GM21423 (cell line): ENCODE measurements around the gene ATXN1.

Experiments
- ATAC-seq: cut with Tn5 transposase; IDR thresholded peaks from one replicate; pipeline ENCODE4 v1.9.1; 2021; ENCODE audit warnings: mild to moderate bottlenecking, moderate library complexity; ENCODE audit not compliant: unreplicated experiment

Gene ATXN1

GRCh38 chr6:16747232-16748024 lies 13.8 kb downstream of the ATXN1 start:
- no peak for ATAC-seq

GRCh38 chr6:16746812-16747211 lies 14.4 kb downstream of the ATXN1 start:
- ATAC-seq = no peak

- ATAC-seq = no peak
Observed at GRCh38 chr6:16746401-16746800, 14.9 kb downstream of the ATXN1 start.

- no peak for ATAC-seq
Observed at GRCh38 chr6:16743664-16744210, 17.5 kb downstream of the ATXN1 start.

- ATAC-seq = no peak
Observed at GRCh38 chr6:16742116-16742515, 19.1 kb downstream of the ATXN1 start.

- ATAC-seq = peak; percentile 77
Observed at GRCh38 chr6:16741112-16742016, 19.9 kb downstream of the ATXN1 start.

- no peak for ATAC-seq
Observed at GRCh38 chr6:16740097-16740496, 21.2 kb downstream of the ATXN1 start.

GRCh38 chr6:16739329-16739801 lies 21.9 kb downstream of the ATXN1 start:
- no peak for ATAC-seq

GRCh38 chr6:16737925-16738324 lies 23.3 kb downstream of the ATXN1 start:
- ATAC-seq = no peak

- ATAC-seq = no peak
Observed at GRCh38 chr6:16736856-16737775, 24.1 kb downstream of the ATXN1 start.

- no peak for ATAC-seq
Observed at GRCh38 chr6:16735014-16735413, 26.2 kb downstream of the ATXN1 start.

GRCh38 chr6:16733085-16733484 lies 28.2 kb downstream of the ATXN1 start:
- no peak for ATAC-seq

- ATAC-seq = peak; percentile 96
Observed at GRCh38 chr6:16731478-16732051, 29.7 kb downstream of the ATXN1 start.

GRCh38 chr6:16730738-16731477 lies 30.4 kb downstream of the ATXN1 start:
- no peak for ATAC-seq

- no peak for ATAC-seq
Observed at GRCh38 chr6:16729744-16730143, 31.5 kb downstream of the ATXN1 start.

- no peak for ATAC-seq
Observed at GRCh38 chr6:16729183-16729691, 32.0 kb downstream of the ATXN1 start.

GRCh38 chr6:16728513-16729182 lies 32.6 kb downstream of the ATXN1 start:
- no peak for ATAC-seq

- ATAC-seq = no peak
Observed at GRCh38 chr6:16727996-16728395, 33.3 kb downstream of the ATXN1 start.
